Stomach (tissue), 9 donors: Measurements from ENCODE around the gene CLEC4G. TPM values are rescaled to one million over a fixed set of nuclear protein-coding genes. Genes with fewer than 3 reads are reported as not detected.

Source experiments
- DNase-seq, 2 donors: peaks; one replicate each; pipeline versions ENCODE4 v3.0.0 to v3.0.0-alpha.2; 2013 to 2019
- H3K27ac ChIP-seq, 5 donors: fragments of 200-600 bp in 4 of 5; sonication (generic) in 4 of 5; one replicate each; pipeline ENCODE4 v1.5.1; 2013 to 2019; ENCODE audit warnings: mild to moderate bottlenecking in 1 of 5, moderate library complexity in 1 of 5
- H3K27me3 ChIP-seq, 3 donors: fragments of 200-600 bp; sonication (generic); one replicate each; pipeline ENCODE4 v1.5.1; 2017 to 2019; ENCODE audit warnings: mixed run types in 1 of 3
- H3K36me3 ChIP-seq, 4 donors: fragments of 200-600 bp; sonication (generic); 1 replicate in 3 of 4; 2 replicates in 1 of 4; pipeline ENCODE4 v1.5.1; 2016 to 2019
- H3K4me1 ChIP-seq, 4 donors: fragments of 200-600 bp; sonication (generic); one replicate each; pipeline ENCODE4 v1.5.1; 2016 to 2019
- H3K4me3 ChIP-seq, 4 donors: fragments of 200-600 bp; sonication (generic) in 3 of 4; one replicate each; pipeline ENCODE4 v1.5.1; 2016 to 2019; ENCODE audit warnings: mild to moderate bottlenecking in 1 of 4
- H3K9me3 ChIP-seq, 4 donors: fragments of 200-600 bp; sonication (generic); one replicate each; pipeline ENCODE4 v1.5.1; 2016 to 2019
- EP300 ChIP-seq: sonication (generic); formaldehyde crosslinking; IDR thresholded peaks from one replicate; pipeline ENCODE4 v1.6.1; 2017; ENCODE audit warnings: antibody characterized with exemption
- POLR2A ChIP-seq, 4 donors: fragments of 450-650 bp; IDR thresholded peaks; one replicate each; pipeline ENCODE4 v1.6.1; 2016; ENCODE audit warnings: antibody characterized with exemption in 4 of 4, control low read depth in 2 of 4, mild to moderate bottlenecking in 1 of 4, moderate library complexity in 1 of 4
- POLR2AphosphoS5 ChIP-seq, 3 donors: sonication (generic); formaldehyde crosslinking; IDR thresholded peaks; one replicate each; pipeline ENCODE4 v1.6.1; 2016; ENCODE audit warnings: antibody characterized with exemption in 3 of 3
- WGBS, 5 donors: extraction: QIAGEN DNeasy Blood & Tissue Kit in 3 of 5; methylation state at CpG; one replicate each; pipeline versions ENCODE4 v1.1.5 to v1.1.7; 2013 to 2018; 5-methylcytosine and 5-hydroxymethylcytosine counted together
- intact Hi-C: fragments of 100-400 bp; cut with DNase I; formaldehyde crosslinking; loops from one replicate; pipeline ENCODE4 v1.15.1; 2023; ENCODE audit warnings: low total_unique reads
- polyA plus RNA-seq, 3 donors: library from polyadenylated mRNA; stranded (reverse); fragments of 200-250 nt; gene quantifications; one replicate each; pipeline ENCODE4 v1.2.3, GENCODE V29; 2013
- total RNA-seq, 5 donors: library from RNA; depleted of rRNA; stranded (reverse); fragments of >200 nt; gene quantifications; one replicate each; pipeline versions ENCODE4 v1.1.0 to v1.2.3, GENCODE V29; 2014 to 2016
- TF ChIP-seq, protein P1 (sequence below), 7 experiments: fragments of 450-650 bp in 4 of 7; fragments of 200-600 bp in 3 of 7; sonication (generic) in 3 of 7; IDR thresholded peaks; one replicate each; pipeline ENCODE4 v1.5.1; 2016 to 2019; ENCODE audit warnings: antibody characterized with exemption in 7 of 7, control low read depth in 2 of 7, mild to moderate bottlenecking in 1 of 7
- donor health status: healthy with polysubstance abuse.
- donor health status: Bipolar disorder and iron deficiency.
- donor health status: healthy.

CLEC4G gene
- total and polyA plus RNA-seq, 8 donors, result 0.25 to 1.2 (median 0.69) TPM; not detected in 4

GRCh38 chr19:7701654-7702457, 30.1 kb downstream of the CLEC4G start, which contains the start of gene FCER2:
TSS of gene FCER2 (minus strand) at chr19:7702131. CDS start at chr19:7699760, 2,371 bp downstream.
- 54 to 59% (median 59%) methylated on average over 18 to 20 of the region's 20 CpGs for WGBS, 5 donors
- peaks cover 0 to 9% (median 0%) of the 10 kb centered on the region in 4 donors for H3K4me1 ChIP-seq
- no peak for TF ChIP-seq POLR2A (IDR thresholded peaks at IDR 0.05)
- TF ChIP-seq EP300, result no peak
- TF ChIP-seq POLR2AphosphoS5 (IDR thresholded peaks at IDR 0.05), result no peak
- TF ChIP-seq, protein P1, sequence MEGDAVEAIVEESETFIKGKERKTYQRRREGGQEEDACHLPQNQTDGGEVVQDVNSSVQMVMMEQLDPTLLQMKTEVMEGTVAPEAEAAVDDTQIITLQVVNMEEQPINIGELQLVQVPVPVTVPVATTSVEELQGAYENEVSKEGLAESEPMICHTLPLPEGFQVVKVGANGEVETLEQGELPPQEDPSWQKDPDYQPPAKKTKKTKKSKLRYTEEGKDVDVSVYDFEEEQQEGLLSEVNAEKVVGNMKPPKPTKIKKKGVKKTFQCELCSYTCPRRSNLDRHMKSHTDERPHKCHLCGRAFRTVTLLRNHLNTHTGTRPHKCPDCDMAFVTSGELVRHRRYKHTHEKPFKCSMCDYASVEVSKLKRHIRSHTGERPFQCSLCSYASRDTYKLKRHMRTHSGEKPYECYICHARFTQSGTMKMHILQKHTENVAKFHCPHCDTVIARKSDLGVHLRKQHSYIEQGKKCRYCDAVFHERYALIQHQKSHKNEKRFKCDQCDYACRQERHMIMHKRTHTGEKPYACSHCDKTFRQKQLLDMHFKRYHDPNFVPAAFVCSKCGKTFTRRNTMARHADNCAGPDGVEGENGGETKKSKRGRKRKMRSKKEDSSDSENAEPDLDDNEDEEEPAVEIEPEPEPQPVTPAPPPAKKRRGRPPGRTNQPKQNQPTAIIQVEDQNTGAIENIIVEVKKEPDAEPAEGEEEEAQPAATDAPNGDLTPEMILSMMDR (IDR thresholded peaks at IDR 0.05), result no peak
- H3K27me3 ChIP-seq, result peaks cover 4 to 82% (median 29%) of the 10 kb centered on the region in 3 donors
- no peaks in the 10 kb centered on the region for H3K36me3 ChIP-seq
- no peak within 1 kb of the TSS for H3K4me3 ChIP-seq
- intact Hi-C loops, result no loop called here
- DNase-seq, result no peak
- no peak within 1 kb of the TSS for H3K27ac ChIP-seq
- H3K9me3 ChIP-seq, result no peaks in the 10 kb centered on the region

DNA sequence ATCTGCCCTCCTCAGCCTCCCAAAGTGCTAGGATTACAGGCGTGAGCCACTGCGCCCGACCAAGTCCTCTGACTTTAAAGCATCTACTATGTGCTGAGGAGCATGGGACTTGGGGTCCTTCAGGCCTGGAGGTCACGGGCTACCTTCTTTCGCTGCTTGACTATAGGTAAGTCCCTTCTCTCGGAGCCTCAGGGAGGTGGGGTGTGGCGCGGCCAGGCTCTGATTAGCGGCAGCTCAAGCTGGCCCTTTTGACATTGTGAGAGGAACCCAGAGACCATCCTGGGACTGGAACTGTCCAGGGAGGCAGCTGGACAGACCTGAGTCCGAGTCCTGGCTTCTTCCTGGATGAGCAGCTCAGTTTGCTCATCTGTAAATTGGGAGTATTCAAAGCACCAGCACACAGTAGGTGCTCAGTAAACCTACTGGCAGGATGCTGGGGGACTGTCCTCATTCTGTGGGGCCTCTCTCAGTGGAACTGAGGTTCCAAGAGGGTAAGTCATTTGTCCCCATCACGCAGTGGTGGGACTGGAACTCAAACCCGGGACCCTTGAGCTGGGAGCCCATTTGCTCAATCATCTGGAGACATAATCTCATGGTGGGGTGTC, 30.8 kb downstream of the CLEC4G start:
- Histone ChIP-seq H3K4me1 (peaks cover 0 to 6% (median 0%) of the 10 kb centered on the region in 4 donors), H3K27ac (no peak overlapping the region), H3K4me3 (no peak overlapping the region), H3K9me3 (no peaks in the 10 kb centered on the region), H3K36me3 (no peaks in the 10 kb centered on the region), H3K27me3 (peaks cover 4 to 89% (median 35%) of the 10 kb centered on the region in 3 donors)
- DNase-seq, result no peak
- TF ChIP-seq, protein P1 (IDR thresholded peaks at IDR 0.05), result no peak
- TF ChIP-seq POLR2AphosphoS5 (IDR thresholded peaks at IDR 0.05) (no peak), POLR2A (IDR thresholded peaks at IDR 0.05) (no peak), EP300 (no peak)
- intact Hi-C loops, result no loop called here
- WGBS, 5 donors, result 86 to 100% (median 90%) methylated on average over 1 to 12 of the region's 12 CpGs

- H3K36me3 ChIP-seq, result no peaks in the 10 kb centered on the region
- no peaks in the 10 kb centered on the region for H3K4me1 ChIP-seq
- TF ChIP-seq, protein P1 (IDR thresholded peaks at IDR 0.05), result no peak
- TF ChIP-seq EP300 (no peak), POLR2A (IDR thresholded peaks at IDR 0.05) (no peak), POLR2AphosphoS5 (IDR thresholded peaks at IDR 0.05) (no peak)
- peaks cover 4 to 87% (median 35%) of the 10 kb centered on the region in 3 donors for H3K27me3 ChIP-seq
- no peak overlapping the region for H3K4me3 ChIP-seq
- H3K9me3 ChIP-seq, result no peaks in the 10 kb centered on the region
- WGBS, 5 donors, result 50 to 55% (median 53%) methylated on average over 15 of the region's 15 CpGs
- H3K27ac ChIP-seq, result no peak overlapping the region
- intact Hi-C loops, result no loop called here
- no peak for DNase-seq
Observed at GRCh38 chr19:7699417-7700401, 32.2 kb downstream of the CLEC4G start.

DNA sequence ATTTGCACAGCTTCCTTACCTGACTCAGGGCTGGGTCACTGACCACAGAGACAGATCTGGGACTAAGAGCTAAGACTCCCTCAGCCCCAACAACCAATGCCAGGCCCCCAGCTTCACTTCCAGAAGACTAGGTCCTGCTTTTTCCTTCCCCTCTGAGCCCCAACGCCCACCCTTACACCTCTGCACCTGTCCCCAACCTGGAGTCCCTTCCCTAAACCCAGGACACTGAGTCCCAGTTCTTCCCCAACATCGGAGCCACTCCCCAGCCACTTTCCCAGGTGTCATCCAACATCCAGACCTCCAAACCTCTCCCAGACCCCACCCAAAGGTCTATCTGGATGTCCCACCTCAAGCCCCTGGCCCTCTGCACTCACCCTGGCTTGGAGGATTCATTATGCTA, 32.9 kb downstream of the CLEC4G start:
- Histone ChIP-seq H3K27me3 (peaks cover 4 to 83% (median 33%) of the 10 kb centered on the region in 3 donors), H3K4me1 (no peaks in the 10 kb centered on the region), H3K36me3 (no peaks in the 10 kb centered on the region), H3K27ac (no peak overlapping the region), H3K4me3 (no peak overlapping the region), H3K9me3 (no peaks in the 10 kb centered on the region)
- TF ChIP-seq POLR2A (IDR thresholded peaks at IDR 0.05) (no peak), EP300 (no peak), POLR2AphosphoS5 (IDR thresholded peaks at IDR 0.05) (no peak)
- TF ChIP-seq, protein P1 (IDR thresholded peaks at IDR 0.05), result no peak
- intact Hi-C loops, result no loop called here
- no peak for DNase-seq
- WGBS, 5 donors, result 30 to 49% (median 34%) methylated on average over 2 of the region's 2 CpGs
